ENCODE measurements around the gene GFRA1.

DNA sequence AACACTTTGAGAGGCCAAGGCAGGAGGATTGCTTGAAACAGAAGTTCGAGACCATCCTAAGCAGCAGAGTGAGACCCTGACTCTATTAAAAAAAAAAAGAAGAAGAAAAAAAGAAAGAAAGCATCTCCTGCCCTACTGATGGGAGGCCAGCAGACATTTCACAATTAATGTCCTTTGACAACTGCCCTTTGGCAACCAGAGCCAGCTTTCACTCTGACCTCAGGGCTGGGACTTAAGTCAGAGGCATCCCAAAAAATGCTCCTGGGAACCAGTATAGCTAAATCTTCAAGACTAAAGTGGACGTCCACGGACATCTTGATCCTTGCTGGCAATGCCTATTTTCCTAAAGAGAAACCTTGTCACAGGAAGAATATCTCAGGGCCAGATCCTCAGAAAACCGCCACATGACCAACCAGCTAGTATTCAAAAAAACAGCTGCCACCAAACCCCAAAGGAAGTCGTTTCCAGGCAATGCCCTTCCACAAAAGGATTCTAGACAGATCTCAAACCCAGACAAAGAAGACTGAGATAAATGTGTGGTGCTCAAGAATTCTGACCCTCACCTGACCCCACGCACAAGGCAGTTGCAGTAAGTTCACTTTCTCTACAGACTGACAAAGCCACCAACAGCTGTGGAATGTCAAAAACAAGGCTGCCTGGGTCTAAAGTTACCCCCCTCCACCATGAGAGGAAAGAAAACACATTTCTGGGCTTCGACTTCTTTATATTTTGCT, 18.4 kb downstream of the GFRA1 start:
- TF ChIP-seq RFX5 (IDR thresholded peaks at IDR 0.05; ENCODE audit: low read depth, low read length) = no peak
- TF ChIP-seq, protein P1, sequence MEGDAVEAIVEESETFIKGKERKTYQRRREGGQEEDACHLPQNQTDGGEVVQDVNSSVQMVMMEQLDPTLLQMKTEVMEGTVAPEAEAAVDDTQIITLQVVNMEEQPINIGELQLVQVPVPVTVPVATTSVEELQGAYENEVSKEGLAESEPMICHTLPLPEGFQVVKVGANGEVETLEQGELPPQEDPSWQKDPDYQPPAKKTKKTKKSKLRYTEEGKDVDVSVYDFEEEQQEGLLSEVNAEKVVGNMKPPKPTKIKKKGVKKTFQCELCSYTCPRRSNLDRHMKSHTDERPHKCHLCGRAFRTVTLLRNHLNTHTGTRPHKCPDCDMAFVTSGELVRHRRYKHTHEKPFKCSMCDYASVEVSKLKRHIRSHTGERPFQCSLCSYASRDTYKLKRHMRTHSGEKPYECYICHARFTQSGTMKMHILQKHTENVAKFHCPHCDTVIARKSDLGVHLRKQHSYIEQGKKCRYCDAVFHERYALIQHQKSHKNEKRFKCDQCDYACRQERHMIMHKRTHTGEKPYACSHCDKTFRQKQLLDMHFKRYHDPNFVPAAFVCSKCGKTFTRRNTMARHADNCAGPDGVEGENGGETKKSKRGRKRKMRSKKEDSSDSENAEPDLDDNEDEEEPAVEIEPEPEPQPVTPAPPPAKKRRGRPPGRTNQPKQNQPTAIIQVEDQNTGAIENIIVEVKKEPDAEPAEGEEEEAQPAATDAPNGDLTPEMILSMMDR (conservative IDR thresholded peaks at IDR 0.05; ENCODE audit: low read depth, low read length) = no peak
- no peak for TF ChIP-seq POLR2A (IDR thresholded peaks at IDR 0.05; ENCODE audit: low read depth, low read length)
- no peak for TF ChIP-seq USF2 (IDR thresholded peaks at IDR 0.05; ENCODE audit: low read depth, low read length)
- TF ChIP-seq BHLHE40 (IDR thresholded peaks at IDR 0.05; ENCODE audit: low read depth, low read length) = no peak
- no peak for TF ChIP-seq RCOR1 (IDR thresholded peaks at IDR 0.05; ENCODE audit: insufficient replicate concordance, low read length)
- TF ChIP-seq SMC3 (IDR thresholded peaks at IDR 0.05; ENCODE audit: low read depth, low read length) = no peak
- TF ChIP-seq MAZ (IDR thresholded peaks at IDR 0.05; ENCODE audit: borderline replicate concordance, low read depth, low read length) = no peak
